H9 (cell line): ENCODE data around the gene PLXND1. TPM values are rescaled to one million over a fixed set of nuclear protein-coding genes. Genes with fewer than 3 reads are reported as not detected.

ENCODE experiments used
- DNase-seq: peaks from one replicate; pipeline ENCODE4 v3.0.0-alpha.2; 2017
- H2AFZ ChIP-seq: one replicate; pipeline ENCODE4 v1.6.1; 2013; ENCODE audit warnings: mild to moderate bottlenecking, low read length, control low read depth, moderate library complexity
- H2AK5ac ChIP-seq: 2 replicates; pipeline ENCODE4 v1.6.1; 2013; ENCODE audit warnings: low read length, control low read depth, mixed read lengths; ENCODE audit not compliant: insufficient read length
- H2BK120ac ChIP-seq: one replicate; pipeline ENCODE4 v1.6.1; 2013; ENCODE audit warnings: low read depth, mild to moderate bottlenecking, low read length, control low read depth, inconsistent platforms; ENCODE audit not compliant: poor library complexity, severe bottlenecking
- H2BK12ac ChIP-seq: 2 replicates; pipeline ENCODE4 v1.6.1; 2013; ENCODE audit warnings: low read length, control low read depth, mixed read lengths, low read depth; ENCODE audit not compliant: insufficient read length
- H2BK15ac ChIP-seq: 2 replicates; pipeline ENCODE4 v1.6.1; 2013; ENCODE audit warnings: low read depth, low read length, control low read depth
- H2BK20ac ChIP-seq: one replicate; pipeline ENCODE4 v1.6.1; 2013; ENCODE audit warnings: low read depth, mild to moderate bottlenecking, low read length, control low read depth, inconsistent platforms; ENCODE audit not compliant: poor library complexity, severe bottlenecking
- H2BK5ac ChIP-seq: 2 replicates; pipeline ENCODE4 v1.6.1; 2013; ENCODE audit warnings: low read length, control low read depth, mixed read lengths; ENCODE audit not compliant: insufficient read length
- H3K14ac ChIP-seq: 2 replicates; pipeline ENCODE4 v1.6.1; 2013; ENCODE audit warnings: low read length, control low read depth; ENCODE audit not compliant: insufficient read depth
- H3K18ac ChIP-seq: 2 replicates; pipeline ENCODE4 v1.6.1; 2013; ENCODE audit warnings: low read depth, mild to moderate bottlenecking, mixed read lengths, low read length, control low read depth; ENCODE audit not compliant: insufficient read length
- H3K23ac ChIP-seq: 2 replicates; pipeline ENCODE4 v1.6.1; 2013; ENCODE audit warnings: low read length, control low read depth, mixed read lengths, low read depth; ENCODE audit not compliant: insufficient read length
- H3K23me2 ChIP-seq: 2 replicates; pipeline ENCODE4 v1.6.1; 2013; ENCODE audit warnings: low read depth, mild to moderate bottlenecking, mixed read lengths, low read length, control low read depth; ENCODE audit not compliant: insufficient read length, poor library complexity, severe bottlenecking
- H3K27ac ChIP-seq: 2 replicates; pipeline ENCODE4 v1.5.1; 2013; ENCODE audit warnings: low read length, control low read depth, mixed read lengths, low read depth; ENCODE audit not compliant: insufficient read length
- H3K27me3 ChIP-seq: 2 replicates; pipeline ENCODE4 v1.6.1; 2013; ENCODE audit warnings: low read length, control low read depth, inconsistent platforms; ENCODE audit not compliant: insufficient read depth
- H3K4ac ChIP-seq: 2 replicates; pipeline ENCODE4 v1.6.1; 2013; ENCODE audit warnings: low read depth, mild to moderate bottlenecking, control low read depth, inconsistent platforms, low read length, moderate library complexity
- H3K4me1 ChIP-seq: 2 replicates; pipeline ENCODE4 v1.6.1; 2013; ENCODE audit warnings: low read length, control low read depth, inconsistent platforms; ENCODE audit not compliant: insufficient read depth
- H3K4me2 ChIP-seq: 2 replicates; pipeline ENCODE4 v1.6.1; 2013; ENCODE audit warnings: low read length, control low read depth, mixed read lengths; ENCODE audit not compliant: insufficient read length, insufficient read depth
- H3K56ac ChIP-seq: 2 replicates; pipeline ENCODE4 v1.6.1; 2013; ENCODE audit warnings: low read depth, mild to moderate bottlenecking, mixed read lengths, low read length, control low read depth; ENCODE audit not compliant: insufficient read length
- H3K79me1 ChIP-seq: 2 replicates; pipeline ENCODE4 v1.6.1; 2013; ENCODE audit warnings: low read depth, mild to moderate bottlenecking, moderate library complexity, low read length, control low read depth, inconsistent platforms; ENCODE audit not compliant: insufficient read depth, poor library complexity, severe bottlenecking
- H3K79me2 ChIP-seq: 2 replicates; pipeline ENCODE4 v1.6.1; 2013; ENCODE audit warnings: low read length, control low read depth, inconsistent platforms; ENCODE audit not compliant: insufficient read depth
- H3K9ac ChIP-seq: 2 replicates; pipeline ENCODE4 v1.6.1; 2013; ENCODE audit warnings: low read length, control low read depth, mixed read lengths; ENCODE audit not compliant: insufficient read length; ENCODE audit errors: extremely low read depth
- H3K9me3 ChIP-seq: one replicate; pipeline ENCODE4 v1.6.1; 2013; ENCODE audit warnings: low read depth, low read length, inconsistent platforms; ENCODE audit not compliant: control insufficient read depth
- H3T11ph ChIP-seq: one replicate; pipeline ENCODE4 v1.6.1; 2013; ENCODE audit warnings: mild to moderate bottlenecking, low read length, control low read depth, inconsistent platforms
- H4K20me1 ChIP-seq: one replicate; pipeline ENCODE4 v1.6.1; 2013; ENCODE audit not compliant: control insufficient read depth, insufficient read length, insufficient read depth
- H4K5ac ChIP-seq: 2 replicates; pipeline ENCODE4 v1.6.1; 2013; ENCODE audit warnings: low read depth, mild to moderate bottlenecking, mixed read lengths, low read length, control low read depth; ENCODE audit not compliant: insufficient read length
- H4K8ac ChIP-seq: replicated peaks from 2 replicates; pipeline ENCODE4 v1.6.1; 2013; ENCODE audit warnings: low read length, control low read depth, mixed read lengths, low read depth; ENCODE audit not compliant: insufficient read length
- H4K91ac ChIP-seq: 2 replicates; pipeline ENCODE4 v1.6.1; 2013; ENCODE audit warnings: low read depth, mild to moderate bottlenecking, moderate library complexity, mixed read lengths, low read length, control low read depth; ENCODE audit not compliant: insufficient read length
- H3K27ac Mint-ChIP-seq, 3 experiments: 2 replicates in 2 of 3; 3 replicates in 1 of 3; pipeline ENCODE4 v1.8.0; 2020 to 2021; ENCODE audit warnings: mixed read lengths in 3 of 3, mild to moderate bottlenecking in 1 of 3, moderate library complexity in 1 of 3
- H3K27me3 Mint-ChIP-seq: 2 replicates; pipeline ENCODE4 v1.8.0; 2021; ENCODE audit warnings: low read depth, mild to moderate bottlenecking, moderate library complexity, mixed read lengths
- H3K36me3 Mint-ChIP-seq, 3 experiments: 2 replicates in 2 of 3; 3 replicates in 1 of 3; pipeline ENCODE4 v1.8.0; 2020 to 2021; ENCODE audit warnings: low read depth in 3 of 3, mixed read lengths in 3 of 3; ENCODE audit not compliant: insufficient read depth in 1 of 3
- H3K4me1 Mint-ChIP-seq, 2 experiments: 2 replicates each; pipeline ENCODE4 v1.8.0; 2020; ENCODE audit warnings: mixed read lengths in 2 of 2
- H3K4me3 Mint-ChIP-seq, 2 experiments: 2 replicates in 1 of 2; 3 replicates in 1 of 2; pipeline ENCODE4 v1.8.0; 2020 to 2021; ENCODE audit warnings: mild to moderate bottlenecking in 2 of 2, mixed read lengths in 2 of 2, moderate library complexity in 1 of 2
- H3K9me3 Mint-ChIP-seq, 2 experiments: 2 replicates in 1 of 2; 3 replicates in 1 of 2; pipeline ENCODE4 v1.8.0; 2020; ENCODE audit warnings: mild to moderate bottlenecking in 2 of 2, mixed read lengths in 2 of 2, moderate library complexity in 1 of 2
- WGBS: extraction: QIAGEN DNeasy Blood & Tissue Kit; methylation state at CpG from one replicate; pipeline ENCODE4 v1.1.7; 2013; ENCODE audit warnings: missing lambda C conversion rate, low lambda C conversion rate, mixed read lengths; ENCODE audit not compliant: insufficient read length; ENCODE audit errors: extremely low coverage; 5-methylcytosine and 5-hydroxymethylcytosine counted together
- total RNA-seq: library from RNA; stranded (reverse); gene quantifications from 2 replicates; pipeline ENCODE4 v1.2.1, GENCODE V29; 2021
- TF ChIP-seq, protein P1 (sequence below): fragments of 200-600 bp; sonication (generic); conservative IDR thresholded peaks from 3 replicates; pipeline ENCODE4 v1.8.0; 2021; ENCODE audit warnings: antibody characterized with exemption, mild to moderate bottlenecking

PLXND1 gene
- total RNA-seq, 1 experiment from 2014 or later: 50.9 TPM

DNA sequence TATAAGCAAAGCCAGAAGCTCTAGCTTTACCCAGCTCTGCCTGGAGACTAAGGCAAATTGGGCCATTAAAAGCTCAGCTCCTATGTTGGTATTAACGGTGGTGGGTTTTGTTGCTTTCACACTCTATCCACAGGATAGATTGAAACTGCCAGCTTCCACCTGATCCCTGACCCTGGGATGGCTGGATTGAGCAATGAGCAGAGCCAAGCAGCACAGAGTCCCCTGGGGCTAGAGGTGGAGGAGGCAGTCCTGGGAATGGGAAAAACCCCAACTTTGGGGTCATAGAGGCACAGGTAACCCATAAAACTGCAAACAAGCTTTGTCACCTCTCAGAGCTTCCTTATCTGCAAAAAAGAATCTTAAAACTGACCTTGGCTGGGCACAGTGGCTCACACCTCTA is 71.4 kb downstream of the PLXND1 start:
- Mint-ChIP-seq H3K36me3 (no peaks in the 10 kb centered on the region; a peak in 1 of 7 replicates), H3K4me3 (no peak overlapping the region), H3K27me3 (peaks cover 11% of the 10 kb centered on the region), H3K27ac (no peak overlapping the region), H3K4me1 (peaks cover 44 to 51% of the 10 kb centered on the region in 2 experiments), H3K9me3 (no peaks in the 10 kb centered on the region)
- no peak overlapping the region for H3K23ac ChIP-seq
- H2AFZ ChIP-seq: no peak overlapping the region
- H2BK12ac ChIP-seq: no peak overlapping the region
- H4K8ac ChIP-seq: no peak overlapping the region
- H4K5ac ChIP-seq: no peak overlapping the region
- no CpG with 5 or more reads among the region's 1 CpG for whole genome bisulfite sequencing
- no peak overlapping the region for H4K91ac ChIP-seq
- DNase-seq: no peak
- no peak overlapping the region for H2AK5ac ChIP-seq
- no peak overlapping the region for H2BK15ac ChIP-seq
- H3K4me2 ChIP-seq: no peak overlapping the region
- H3K79me2 ChIP-seq: no peaks in the 10 kb centered on the region
- no peak overlapping the region for H3K9ac ChIP-seq
- H3K9me3 ChIP-seq: no peaks in the 10 kb centered on the region
- no peak overlapping the region for H2BK120ac ChIP-seq
- H3K14ac ChIP-seq: no peak overlapping the region
- H3K4ac ChIP-seq: no peak overlapping the region
- no peak overlapping the region for H3K56ac ChIP-seq
- no peak overlapping the region for H3K18ac ChIP-seq
- H3K27me3 ChIP-seq: no peaks in the 10 kb centered on the region
- no peak overlapping the region for H2BK5ac ChIP-seq
- no peak overlapping the region for H3T11ph ChIP-seq
- H3K27ac ChIP-seq: no peak overlapping the region
- no peaks in the 10 kb centered on the region for H3K23me2 ChIP-seq
- peaks cover 10% of the 10 kb centered on the region; the same call in 1 of the 2 replicates for H3K4me1 ChIP-seq
- TF ChIP-seq, protein P1, sequence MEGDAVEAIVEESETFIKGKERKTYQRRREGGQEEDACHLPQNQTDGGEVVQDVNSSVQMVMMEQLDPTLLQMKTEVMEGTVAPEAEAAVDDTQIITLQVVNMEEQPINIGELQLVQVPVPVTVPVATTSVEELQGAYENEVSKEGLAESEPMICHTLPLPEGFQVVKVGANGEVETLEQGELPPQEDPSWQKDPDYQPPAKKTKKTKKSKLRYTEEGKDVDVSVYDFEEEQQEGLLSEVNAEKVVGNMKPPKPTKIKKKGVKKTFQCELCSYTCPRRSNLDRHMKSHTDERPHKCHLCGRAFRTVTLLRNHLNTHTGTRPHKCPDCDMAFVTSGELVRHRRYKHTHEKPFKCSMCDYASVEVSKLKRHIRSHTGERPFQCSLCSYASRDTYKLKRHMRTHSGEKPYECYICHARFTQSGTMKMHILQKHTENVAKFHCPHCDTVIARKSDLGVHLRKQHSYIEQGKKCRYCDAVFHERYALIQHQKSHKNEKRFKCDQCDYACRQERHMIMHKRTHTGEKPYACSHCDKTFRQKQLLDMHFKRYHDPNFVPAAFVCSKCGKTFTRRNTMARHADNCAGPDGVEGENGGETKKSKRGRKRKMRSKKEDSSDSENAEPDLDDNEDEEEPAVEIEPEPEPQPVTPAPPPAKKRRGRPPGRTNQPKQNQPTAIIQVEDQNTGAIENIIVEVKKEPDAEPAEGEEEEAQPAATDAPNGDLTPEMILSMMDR: no peak
- H3K79me1 ChIP-seq: no peaks in the 10 kb centered on the region
- H4K20me1 ChIP-seq: no peaks in the 10 kb centered on the region
- H2BK20ac ChIP-seq: no peak overlapping the region
